ENCODE data around the gene TSPAN17.

DNA sequence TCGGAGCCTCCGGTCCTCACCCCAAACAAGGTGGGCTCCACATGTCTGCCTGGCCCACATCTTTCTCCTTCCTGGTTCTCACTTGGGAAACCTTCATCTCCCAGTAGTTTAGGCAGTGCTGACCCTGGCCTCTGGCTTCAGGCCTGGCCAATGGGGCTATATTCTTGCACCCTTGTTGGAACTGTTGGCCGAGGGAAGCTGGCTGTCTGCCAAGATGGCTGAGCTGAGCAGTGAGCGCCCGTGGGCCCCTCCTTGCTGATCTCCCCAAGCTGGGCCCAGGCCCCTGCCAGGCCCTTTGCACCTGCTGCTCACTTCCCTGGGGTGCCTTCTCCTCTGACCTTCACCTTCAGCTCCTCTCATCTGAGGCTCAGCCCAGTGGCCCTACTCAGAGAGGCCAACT is 31.3 kb downstream of the TSPAN17 start:
- no peak for TF ChIP-seq CTCF (IDR thresholded peaks at IDR 0.05 in 2 of 3, conservative IDR thresholded peaks at IDR 0.05 in 1 of 3; ENCODE audit: control insufficient read depth in 2 of 3, extremely low read depth in 1 of 3, insufficient read depth in 1 of 3, low read depth in 3 of 3, low read length in 3 of 3)
- TF ChIP-seq SP1 (IDR thresholded peaks at IDR 0.05; ENCODE audit: low read depth, low read length), result no peak
- TF ChIP-seq, protein P1, sequence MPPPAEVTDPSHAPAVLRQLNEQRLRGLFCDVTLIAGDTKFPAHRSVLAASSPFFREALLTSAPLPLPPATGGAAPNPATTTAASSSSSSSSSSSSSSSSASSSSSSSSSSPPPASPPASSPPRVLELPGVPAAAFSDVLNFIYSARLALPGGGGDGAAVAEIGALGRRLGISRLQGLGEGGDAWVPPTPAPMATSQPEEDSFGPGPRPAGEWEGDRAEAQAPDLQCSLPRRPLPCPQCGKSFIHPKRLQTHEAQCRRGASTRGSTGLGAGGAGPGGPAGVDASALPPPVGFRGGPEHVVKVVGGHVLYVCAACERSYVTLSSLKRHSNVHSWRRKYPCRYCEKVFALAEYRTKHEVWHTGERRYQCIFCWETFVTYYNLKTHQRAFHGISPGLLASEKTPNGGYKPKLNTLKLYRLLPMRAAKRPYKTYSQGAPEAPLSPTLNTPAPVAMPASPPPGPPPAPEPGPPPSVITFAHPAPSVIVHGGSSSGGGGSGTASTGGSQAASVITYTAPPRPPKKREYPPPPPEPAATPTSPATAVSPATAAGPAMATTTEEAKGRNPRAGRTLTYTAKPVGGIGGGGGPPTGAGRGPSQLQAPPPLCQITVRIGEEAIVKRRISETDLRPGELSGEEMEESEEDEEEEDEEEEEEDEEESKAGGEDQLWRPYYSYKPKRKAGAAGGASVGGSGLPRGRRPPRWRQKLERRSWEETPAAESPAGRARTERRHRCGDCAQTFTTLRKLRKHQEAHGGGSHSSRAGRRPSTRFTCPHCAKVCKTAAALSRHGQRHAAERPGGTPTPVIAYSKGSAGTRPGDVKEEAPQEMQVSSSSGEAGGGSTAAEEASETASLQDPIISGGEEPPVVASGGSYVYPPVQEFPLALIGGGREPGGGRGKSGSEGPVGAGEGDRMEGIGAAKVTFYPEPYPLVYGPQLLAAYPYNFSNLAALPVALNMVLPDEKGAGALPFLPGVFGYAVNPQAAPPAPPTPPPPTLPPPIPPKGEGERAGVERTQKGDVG (CRISPR knock-in tag; IDR thresholded peaks at IDR 0.05), result no peak
- no peak for TF ChIP-seq POLR2A (IDR thresholded peaks at IDR 0.05; ENCODE audit: low read depth, low read length)
- TF ChIP-seq ESRRA (IDR thresholded peaks at IDR 0.05; ENCODE audit: low read length), result no peak
- TF ChIP-seq, protein P2, sequence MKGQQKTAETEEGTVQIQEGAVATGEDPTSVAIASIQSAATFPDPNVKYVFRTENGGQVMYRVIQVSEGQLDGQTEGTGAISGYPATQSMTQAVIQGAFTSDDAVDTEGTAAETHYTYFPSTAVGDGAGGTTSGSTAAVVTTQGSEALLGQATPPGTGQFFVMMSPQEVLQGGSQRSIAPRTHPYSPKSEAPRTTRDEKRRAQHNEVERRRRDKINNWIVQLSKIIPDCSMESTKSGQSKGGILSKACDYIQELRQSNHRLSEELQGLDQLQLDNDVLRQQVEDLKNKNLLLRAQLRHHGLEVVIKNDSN (IDR thresholded peaks at IDR 0.05; ENCODE audit: borderline replicate concordance, extremely low read length, insufficient read depth, low read depth, low read length), result no peak
